ENCODE measurements around the gene ALDH9A1. TPM values are rescaled to one million over a fixed set of nuclear protein-coding genes. Genes with fewer than 3 reads are reported as not detected.

The ALDH9A1 gene
- total RNA-seq, 4 donors from 2014 or later = 55.3 to 109 (median 74.5) TPM

DNA sequence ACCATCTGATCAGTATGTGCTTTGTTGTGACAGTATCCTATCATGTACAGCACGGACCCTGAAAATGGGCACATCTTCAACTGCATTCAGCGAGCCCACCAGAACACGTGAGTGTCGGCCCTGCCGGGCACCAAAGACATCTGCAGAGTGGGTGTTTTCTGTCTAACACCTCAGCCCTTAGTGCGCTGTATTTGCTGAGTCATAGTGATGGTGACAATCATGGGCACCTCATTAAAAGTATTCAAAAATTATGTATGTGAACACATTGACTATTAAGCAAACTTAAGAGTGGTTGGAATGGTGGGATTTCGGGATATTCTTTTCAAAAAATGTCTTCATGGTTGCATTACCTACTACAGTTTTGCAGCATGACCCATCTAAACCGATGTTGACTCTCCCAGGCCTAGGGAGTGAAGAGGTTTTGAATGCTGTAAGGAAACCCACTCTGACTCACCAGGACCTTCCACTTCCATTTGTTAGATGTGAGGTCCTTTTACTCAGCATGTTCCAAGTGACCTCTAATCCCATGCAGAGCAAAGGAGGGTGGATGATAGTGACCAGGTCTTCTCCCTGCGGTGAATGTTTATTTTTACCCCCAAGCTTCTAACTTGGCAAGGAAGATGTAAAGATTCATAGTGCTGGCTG lies 47.3 kb downstream of the ALDH9A1 start:
- Histone ChIP-seq H3K36me3 (peaks cover 0 to 57% (median 7%) of the 10 kb centered on the region in 3 donors), H3K27me3 (no peaks in the 10 kb centered on the region), H3K9me3 (no peaks in the 10 kb centered on the region), H3K4me3 (no peak overlapping the region), H3K27ac (no peak overlapping the region), H3K4me1 (peaks cover 0 to 21% (median 2%) of the 10 kb centered on the region in 4 donors)
- 92 to 100% methylated on average over 9 of the region's 9 CpGs for WGBS, 2 donors
- TF ChIP-seq, protein P1, sequence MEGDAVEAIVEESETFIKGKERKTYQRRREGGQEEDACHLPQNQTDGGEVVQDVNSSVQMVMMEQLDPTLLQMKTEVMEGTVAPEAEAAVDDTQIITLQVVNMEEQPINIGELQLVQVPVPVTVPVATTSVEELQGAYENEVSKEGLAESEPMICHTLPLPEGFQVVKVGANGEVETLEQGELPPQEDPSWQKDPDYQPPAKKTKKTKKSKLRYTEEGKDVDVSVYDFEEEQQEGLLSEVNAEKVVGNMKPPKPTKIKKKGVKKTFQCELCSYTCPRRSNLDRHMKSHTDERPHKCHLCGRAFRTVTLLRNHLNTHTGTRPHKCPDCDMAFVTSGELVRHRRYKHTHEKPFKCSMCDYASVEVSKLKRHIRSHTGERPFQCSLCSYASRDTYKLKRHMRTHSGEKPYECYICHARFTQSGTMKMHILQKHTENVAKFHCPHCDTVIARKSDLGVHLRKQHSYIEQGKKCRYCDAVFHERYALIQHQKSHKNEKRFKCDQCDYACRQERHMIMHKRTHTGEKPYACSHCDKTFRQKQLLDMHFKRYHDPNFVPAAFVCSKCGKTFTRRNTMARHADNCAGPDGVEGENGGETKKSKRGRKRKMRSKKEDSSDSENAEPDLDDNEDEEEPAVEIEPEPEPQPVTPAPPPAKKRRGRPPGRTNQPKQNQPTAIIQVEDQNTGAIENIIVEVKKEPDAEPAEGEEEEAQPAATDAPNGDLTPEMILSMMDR (IDR thresholded peaks at IDR 0.05) = no peak
- no peak for TF ChIP-seq POLR2A (IDR thresholded peaks at IDR 0.05)
- TF ChIP-seq EP300 (IDR thresholded peaks at IDR 0.05) = no peak
- DNase-seq (ENCODE audit: low spot score in 2 of 2) = no peak

DNA sequence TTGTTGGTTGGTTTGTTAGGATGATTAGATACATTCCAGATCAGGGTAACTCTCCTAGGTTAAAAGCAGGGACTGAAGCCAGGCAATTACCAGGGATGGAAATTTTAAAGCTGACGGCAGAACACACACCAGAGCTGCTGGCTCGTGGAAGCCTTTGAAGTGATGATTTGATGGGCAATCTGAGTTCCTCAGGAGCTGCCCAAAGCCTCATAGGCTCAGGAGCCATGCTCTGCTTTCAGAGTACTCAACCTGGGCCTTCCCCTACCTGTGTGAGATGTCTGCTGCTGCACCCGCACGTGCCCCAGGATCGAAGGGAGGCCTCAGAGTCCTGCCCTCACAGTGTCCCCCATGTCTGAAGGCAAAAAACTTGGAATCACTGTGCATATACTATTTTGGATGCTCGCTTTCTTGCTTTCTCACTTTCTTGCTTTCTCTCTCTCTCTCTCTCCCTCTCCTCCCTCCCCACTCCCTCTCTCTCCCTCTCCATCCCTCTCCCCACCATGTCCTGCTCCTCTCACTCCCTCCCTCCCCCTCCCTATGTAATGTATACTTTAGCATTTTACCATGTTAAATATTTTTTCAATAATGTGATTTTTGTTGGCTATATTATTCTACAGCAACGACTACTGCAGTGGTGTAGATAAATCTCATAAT lies 49.3 kb downstream of the ALDH9A1 start:
- Histone ChIP-seq H3K9me3 (no peaks in the 10 kb centered on the region), H3K36me3 (peaks cover 0 to 36% (median 5%) of the 10 kb centered on the region in 3 donors), H3K4me1 (peaks cover 0 to 31% (median 5%) of the 10 kb centered on the region in 4 donors), H3K4me3 (no peak overlapping the region), H3K27ac (no peak overlapping the region), H3K27me3 (no peaks in the 10 kb centered on the region)
- 76 to 80% methylated on average over 7 of the region's 7 CpGs for WGBS, 2 donors
- TF ChIP-seq POLR2A (IDR thresholded peaks at IDR 0.05) = no peak
- TF ChIP-seq, protein P1 (IDR thresholded peaks at IDR 0.05) = no peak
- TF ChIP-seq EP300 (IDR thresholded peaks at IDR 0.05) = no peak
- no peak for DNase-seq (ENCODE audit: low spot score in 2 of 2)

DNA sequence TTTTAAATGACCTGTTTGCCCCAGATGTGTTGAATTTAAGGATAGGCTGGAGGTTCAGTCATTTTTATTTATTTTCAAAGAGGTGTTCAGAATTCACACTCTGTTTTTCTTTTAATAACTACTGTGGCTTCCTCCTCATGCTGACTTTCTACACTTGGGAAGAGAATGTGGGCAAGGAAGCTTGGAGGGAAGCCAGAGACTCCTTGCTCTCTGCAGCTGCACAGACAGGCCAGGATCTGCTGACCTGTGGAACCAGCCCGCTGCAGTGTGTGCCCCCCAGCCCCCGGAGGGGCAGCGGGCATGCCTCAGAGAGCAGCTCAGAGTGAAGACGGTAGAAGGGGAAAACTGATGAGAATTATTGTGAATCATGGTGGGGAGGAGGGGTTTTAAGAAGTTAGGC lies 50.4 kb downstream of the ALDH9A1 start:
- DNase-seq (ENCODE audit: low spot score in 2 of 2) = no peak
- Histone ChIP-seq H3K27ac (no peak overlapping the region), H3K27me3 (no peaks in the 10 kb centered on the region), H3K36me3 (peaks cover 0 to 25% (median 0%) of the 10 kb centered on the region in 3 donors), H3K4me3 (no peak overlapping the region), H3K4me1 (peaks cover 0 to 31% (median 5%) of the 10 kb centered on the region in 4 donors), H3K9me3 (no peaks in the 10 kb centered on the region)
- 54 to 56% methylated on average over 4 of the region's 4 CpGs for WGBS, 2 donors
- no peak for TF ChIP-seq POLR2A (IDR thresholded peaks at IDR 0.05)
- no peak for TF ChIP-seq EP300 (IDR thresholded peaks at IDR 0.05)

DNA sequence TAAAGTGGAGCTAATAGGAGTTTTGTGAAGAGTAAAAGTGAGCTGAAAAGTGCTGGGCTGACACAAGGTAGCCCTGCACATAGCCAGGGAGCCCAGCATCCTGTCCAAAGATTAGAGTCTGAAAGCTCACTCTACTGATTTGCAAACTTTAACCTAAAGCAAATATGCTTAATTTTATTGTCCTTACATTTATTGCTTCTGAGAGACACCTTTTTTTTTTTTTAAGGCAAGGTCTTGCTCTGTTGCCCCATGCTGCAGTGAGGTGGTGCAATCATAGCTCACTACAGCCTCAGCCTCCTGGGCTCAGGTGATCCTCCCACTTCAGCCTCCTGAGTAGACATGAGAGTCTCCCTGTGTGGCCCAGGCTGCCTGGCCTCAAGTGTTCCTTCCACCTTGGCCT lies 50.8 kb downstream of the ALDH9A1 start:
- no peak for DNase-seq (ENCODE audit: low spot score in 2 of 2)
- Histone ChIP-seq H3K27me3 (no peaks in the 10 kb centered on the region), H3K4me1 (peaks cover 0 to 33% (median 5%) of the 10 kb centered on the region in 4 donors), H3K4me3 (no peak overlapping the region), H3K9me3 (no peaks in the 10 kb centered on the region), H3K36me3 (peaks cover 0 to 21% (median 0%) of the 10 kb centered on the region in 3 donors), H3K27ac (no peak overlapping the region)
- TF ChIP-seq POLR2A (IDR thresholded peaks at IDR 0.05) (no peak), EP300 (IDR thresholded peaks at IDR 0.05) (no peak)
- TF ChIP-seq, protein P1 (IDR thresholded peaks at IDR 0.05) = no peak

DNA sequence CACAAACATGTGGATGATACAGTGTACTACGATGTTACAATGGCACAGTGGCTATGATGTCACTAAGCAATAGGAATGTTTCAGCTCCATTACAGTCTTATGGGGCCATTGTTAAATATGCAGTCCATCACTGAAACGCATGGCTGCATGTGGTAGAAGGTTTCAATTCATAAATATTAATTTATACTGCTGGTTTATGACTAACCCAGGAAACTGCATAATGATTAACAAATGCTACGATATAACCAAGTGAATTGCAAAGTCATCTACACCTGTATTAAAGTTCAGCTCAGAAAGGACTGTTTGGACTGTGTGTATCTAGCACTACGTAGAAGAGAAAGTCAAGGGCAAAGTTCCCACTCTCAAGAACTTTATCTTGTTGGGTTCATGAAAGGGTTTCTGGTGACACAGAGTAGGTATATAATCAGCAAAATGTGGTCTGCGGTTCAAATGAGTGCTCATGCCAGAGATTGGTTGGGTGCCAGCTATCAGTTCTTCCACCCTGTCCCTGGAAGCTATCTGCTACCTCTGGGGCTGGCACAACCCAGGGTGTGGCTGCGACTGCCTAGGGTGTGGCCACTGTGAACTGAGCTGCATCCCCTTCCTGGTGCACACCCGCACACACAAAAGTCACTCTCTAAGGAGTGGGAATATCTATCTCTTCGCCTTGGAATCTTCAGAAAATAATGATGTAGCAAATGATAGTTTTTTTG lies 52.6 kb downstream of the ALDH9A1 start:
- no peak overlapping the region for H3K4me3 ChIP-seq
- DNase-seq (ENCODE audit: low spot score in 2 of 2) = no peak
- no peak overlapping the region for H3K27ac ChIP-seq
- H3K9me3 ChIP-seq = no peaks in the 10 kb centered on the region
- peaks cover 0 to 10% (median 0%) of the 10 kb centered on the region in 3 donors for H3K36me3 ChIP-seq
- peaks cover 0 to 51% (median 12%) of the 10 kb centered on the region in 4 donors for H3K4me1 ChIP-seq
- no peaks in the 10 kb centered on the region for H3K27me3 ChIP-seq
- TF ChIP-seq, protein P1 (IDR thresholded peaks at IDR 0.05) = no peak
- TF ChIP-seq EP300 (IDR thresholded peaks at IDR 0.05) (no peak), POLR2A (IDR thresholded peaks at IDR 0.05) (no peak)
- WGBS, 2 donors = 72 to 81% methylated on average over 8 of the region's 8 CpGs

Data from tibial nerve (tissue), 4 donors.